ENCODE results near the gene FRY.

Gene FRY

GRCh38 chr13:32036126-32036695, 4.6 kb downstream of the FRY start:
- no peak for TF ChIP-seq TEAD4 (IDR thresholded peaks at IDR 0.05)

- TF ChIP-seq TCF12 (IDR thresholded peaks at IDR 0.05; ENCODE audit: low read depth) (no peak), TAF1 (IDR thresholded peaks at IDR 0.05; ENCODE audit: low read depth) (no peak), FOXM1 (IDR thresholded peaks at IDR 0.05; ENCODE audit: borderline replicate concordance, low read depth) (no peak), REST (IDR thresholded peaks at IDR 0.05; ENCODE audit: low read depth) (no peak), USF1 (IDR thresholded peaks at IDR 0.05) (no peak), CEBPB (IDR thresholded peaks at IDR 0.05) (no peak), EGR1 (IDR thresholded peaks at IDR 0.05) (no peak), TEAD4 (IDR thresholded peaks at IDR 0.05) (no peak), YY1 (IDR thresholded peaks at IDR 0.05; ENCODE audit: low read depth) (no peak), EP300 (IDR thresholded peaks at IDR 0.05; ENCODE audit: borderline replicate concordance) (no peak), NFIC (IDR thresholded peaks at IDR 0.05) (no peak), RAD21 (IDR thresholded peaks at IDR 0.05; ENCODE audit: low read depth) (no peak), CREB1 (IDR thresholded peaks at IDR 0.05; ENCODE audit: low read depth) (no peak), MAX (IDR thresholded peaks at IDR 0.05) (no peak), ZBTB7A (IDR thresholded peaks at IDR 0.05; ENCODE audit: low read depth) (no peak)
Observed at GRCh38 chr13:32036757-32037156, 5.2 kb downstream of the FRY start.

GRCh38 chr13:32037471-32037870, 5.9 kb downstream of the FRY start:
- no peak for TF ChIP-seq REST (IDR thresholded peaks at IDR 0.05; ENCODE audit: low read depth)
- TF ChIP-seq FOXM1 (IDR thresholded peaks at IDR 0.05; ENCODE audit: borderline replicate concordance, low read depth) = no peak
- TF ChIP-seq YY1 (IDR thresholded peaks at IDR 0.05; ENCODE audit: low read depth) = no peak
- TF ChIP-seq TAF1 (IDR thresholded peaks at IDR 0.05; ENCODE audit: low read depth) = no peak
- TF ChIP-seq TCF12 (IDR thresholded peaks at IDR 0.05; ENCODE audit: low read depth) = no peak
- TF ChIP-seq TEAD4 (IDR thresholded peaks at IDR 0.05) = no peak
- TF ChIP-seq CREB1 (IDR thresholded peaks at IDR 0.05; ENCODE audit: low read depth) = no peak
- TF ChIP-seq NFIC (IDR thresholded peaks at IDR 0.05) = no peak
- no peak for TF ChIP-seq USF1 (IDR thresholded peaks at IDR 0.05)
- TF ChIP-seq EGR1 (IDR thresholded peaks at IDR 0.05) = no peak
- no peak for TF ChIP-seq RAD21 (IDR thresholded peaks at IDR 0.05; ENCODE audit: low read depth)
- TF ChIP-seq MAX (IDR thresholded peaks at IDR 0.05) = no peak
- TF ChIP-seq CEBPB (IDR thresholded peaks at IDR 0.05) = no peak

GRCh38 chr13:32038343-32038742, 6.8 kb downstream of the FRY start:
- no peak for TF ChIP-seq TEAD4 (IDR thresholded peaks at IDR 0.05)
- TF ChIP-seq ZBTB7A (IDR thresholded peaks at IDR 0.05; ENCODE audit: low read depth) = no peak
- TF ChIP-seq EGR1 (IDR thresholded peaks at IDR 0.05) = no peak
- no peak for TF ChIP-seq NFIC (IDR thresholded peaks at IDR 0.05)
- no peak for TF ChIP-seq MAX (IDR thresholded peaks at IDR 0.05)
- no peak for TF ChIP-seq YY1 (IDR thresholded peaks at IDR 0.05; ENCODE audit: low read depth)
- no peak for TF ChIP-seq CREB1 (IDR thresholded peaks at IDR 0.05; ENCODE audit: low read depth)
- no peak for TF ChIP-seq RAD21 (IDR thresholded peaks at IDR 0.05; ENCODE audit: low read depth)
- no peak for TF ChIP-seq FOXM1 (IDR thresholded peaks at IDR 0.05; ENCODE audit: borderline replicate concordance, low read depth)
- TF ChIP-seq REST (IDR thresholded peaks at IDR 0.05; ENCODE audit: low read depth) = no peak
- no peak for TF ChIP-seq TCF12 (IDR thresholded peaks at IDR 0.05; ENCODE audit: low read depth)
- TF ChIP-seq EP300 (IDR thresholded peaks at IDR 0.05; ENCODE audit: borderline replicate concordance) = no peak
- no peak for TF ChIP-seq CEBPB (IDR thresholded peaks at IDR 0.05)
